ENCODE measurements around the gene GAB1. TPM values are rescaled to one million over a fixed set of nuclear protein-coding genes. Genes with fewer than 3 reads are reported as not detected.

GAB1 gene
- total and polyA plus RNA-seq, 2 of the 8 experiments (the other 6 are each of a cell fraction or from before 2014, with no cell fraction given) = 6.8 to 21.3 TPM

DNA sequence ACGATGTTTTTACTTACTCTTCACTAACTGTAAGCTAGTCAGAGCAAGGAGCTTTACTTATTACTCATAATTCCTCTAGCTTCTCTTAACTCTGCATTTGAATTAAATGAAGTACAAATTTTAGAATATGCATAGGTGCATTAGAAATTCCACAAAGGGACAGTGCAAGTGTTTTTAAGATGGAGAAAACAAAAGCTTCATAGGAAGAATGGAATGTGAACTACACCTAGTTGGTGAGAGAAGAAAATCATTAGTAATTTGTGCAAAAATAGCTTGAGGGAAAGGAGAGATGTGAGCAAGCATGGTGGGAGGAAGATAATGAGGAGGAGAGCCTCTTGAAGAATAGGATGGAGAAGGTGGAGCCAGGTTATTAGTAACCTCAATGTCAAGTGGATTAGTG, 99.3 kb downstream of the GAB1 start:
- Histone ChIP-seq H3K23ac (ENCODE audit: insufficient read length) (no peak overlapping the region), H3K4me2 (ENCODE audit: insufficient read depth in 1 of 2, low read depth in 2 of 2, low read length in 2 of 2) (no peak overlapping the region), H3K4me1 (replicated peaks in 1 of 4; ENCODE audit: control insufficient read depth in 3 of 4, insufficient read depth in 4 of 4, low read length in 3 of 4) (peaks cover 0 to 8% (median 0%) of the 10 kb centered on the region in 4 experiments; a peak in 1 of 7 replicates), H3K9me3 (ENCODE audit: insufficient read depth in 2 of 2, low read depth in 1 of 2, low read length in 1 of 2) (no peaks in the 10 kb centered on the region), H3K27ac (ENCODE audit: low read depth, low read length) (no peak overlapping the region), H3K36me3 (ENCODE audit: control insufficient read depth in 2 of 4, insufficient read depth in 4 of 4, low read length in 3 of 4) (peaks cover 0 to 8% (median 1%) of the 10 kb centered on the region in 4 experiments; a peak in 3 of 8 replicates), H3K79me2 (ENCODE audit: control insufficient read depth in 1 of 2, insufficient read depth in 2 of 2, low read length in 2 of 2) (no peaks in the 10 kb centered on the region), H2AFZ (ENCODE audit: low read length) (no peak overlapping the region), H2BK120ac (replicated peaks; ENCODE audit: low read depth, low read length) (no peak overlapping the region), H4K8ac (ENCODE audit: extremely low read depth, insufficient read depth, low read length) (no peak overlapping the region), H3K4me3 (ENCODE audit: extremely low read depth in 1 of 4, insufficient read depth in 2 of 4, low read depth in 3 of 4, low read length in 4 of 4) (no peak overlapping the region), H3K23me2 (ENCODE audit: low read depth, low read length) (no peaks in the 10 kb centered on the region), H4K20me1 (replicated peaks in 1 of 2; ENCODE audit: control insufficient read depth in 1 of 2, insufficient read depth in 2 of 2, low read length in 2 of 2) (no peaks in the 10 kb centered on the region), H3K9ac (replicated peaks in 1 of 4; ENCODE audit: extremely low read depth in 1 of 4, low read depth in 3 of 4, low read length in 3 of 4) (no peak overlapping the region), H3K27me3 (replicated peaks in 1 of 4; ENCODE audit: control insufficient read depth in 3 of 4, extremely low read depth in 1 of 4, insufficient read depth in 3 of 4, low read length in 3 of 4) (no peaks in the 10 kb centered on the region), H4K5ac (ENCODE audit: insufficient read length, low read depth, low read length) (no peak overlapping the region), H2BK12ac (ENCODE audit: low read depth, low read length) (no peak overlapping the region), H2BK20ac (ENCODE audit: low read length) (no peak overlapping the region), H3K18ac (ENCODE audit: extremely low read depth, low read length) (no peak overlapping the region), H3K4ac (replicated peaks; ENCODE audit: insufficient read length, low read depth, low read length) (no peak overlapping the region), H4K91ac (replicated peaks; ENCODE audit: insufficient read length, low read length) (no peak overlapping the region), H3K79me1 (ENCODE audit: low read depth, low read length) (no peaks in the 10 kb centered on the region), H2AK5ac (ENCODE audit: low read depth, low read length) (no peak overlapping the region), H3K56ac (replicated peaks; ENCODE audit: insufficient read length, low read depth, low read length) (no peak overlapping the region), H3K14ac (ENCODE audit: insufficient read length) (no peak overlapping the region), H2BK5ac (ENCODE audit: low read depth, low read length) (no peak overlapping the region), H2BK15ac (ENCODE audit: low read length) (no peak overlapping the region)
- TF ChIP-seq, protein P1, sequence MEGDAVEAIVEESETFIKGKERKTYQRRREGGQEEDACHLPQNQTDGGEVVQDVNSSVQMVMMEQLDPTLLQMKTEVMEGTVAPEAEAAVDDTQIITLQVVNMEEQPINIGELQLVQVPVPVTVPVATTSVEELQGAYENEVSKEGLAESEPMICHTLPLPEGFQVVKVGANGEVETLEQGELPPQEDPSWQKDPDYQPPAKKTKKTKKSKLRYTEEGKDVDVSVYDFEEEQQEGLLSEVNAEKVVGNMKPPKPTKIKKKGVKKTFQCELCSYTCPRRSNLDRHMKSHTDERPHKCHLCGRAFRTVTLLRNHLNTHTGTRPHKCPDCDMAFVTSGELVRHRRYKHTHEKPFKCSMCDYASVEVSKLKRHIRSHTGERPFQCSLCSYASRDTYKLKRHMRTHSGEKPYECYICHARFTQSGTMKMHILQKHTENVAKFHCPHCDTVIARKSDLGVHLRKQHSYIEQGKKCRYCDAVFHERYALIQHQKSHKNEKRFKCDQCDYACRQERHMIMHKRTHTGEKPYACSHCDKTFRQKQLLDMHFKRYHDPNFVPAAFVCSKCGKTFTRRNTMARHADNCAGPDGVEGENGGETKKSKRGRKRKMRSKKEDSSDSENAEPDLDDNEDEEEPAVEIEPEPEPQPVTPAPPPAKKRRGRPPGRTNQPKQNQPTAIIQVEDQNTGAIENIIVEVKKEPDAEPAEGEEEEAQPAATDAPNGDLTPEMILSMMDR (IDR thresholded peaks at IDR 0.05; ENCODE audit: control extremely low read depth in 1 of 3, insufficient read depth in 1 of 3, low read depth in 1 of 3, low read length in 3 of 3) = no peak
- no peak for TF ChIP-seq RAD21 (IDR thresholded peaks at IDR 0.05 in 1 of 2, conservative IDR thresholded peaks at IDR 0.05 in 1 of 2; ENCODE audit: low read depth in 2 of 2, low read length in 2 of 2)
- no peak for TF ChIP-seq EGR1 (IDR thresholded peaks at IDR 0.05; ENCODE audit: borderline replicate concordance, low read depth, low read length)
- TF ChIP-seq CHD2 (IDR thresholded peaks at IDR 0.05; ENCODE audit: low read length) = no peak
- no peak for TF ChIP-seq KDM1A (IDR thresholded peaks at IDR 0.05; ENCODE audit: borderline replicate concordance, low read length)
- no peak for TF ChIP-seq MAFK (IDR thresholded peaks at IDR 0.05; ENCODE audit: low read depth, low read length)
- no peak for TF ChIP-seq BRCA1 (IDR thresholded peaks at IDR 0.05; ENCODE audit: low read depth, low read length)
- 56% methylated on average over 1 of the region's 1 CpG; no CpG with 5 or more reads in 1 of the 2 experiments for WGBS, 2 experiments (ENCODE audit: extremely low coverage in 1 of 2, insufficient coverage in 1 of 2, insufficient read length in 1 of 2, insufficient replicate concordance in 2 of 2, low coverage in 1 of 2, low lambda C conversion rate in 2 of 2, missing lambda C conversion rate in 1 of 2)
- ChIA-PET POLR2A (ENCODE audit: partially characterized antibody) (no interaction called here), CTCF (ENCODE audit: partially characterized antibody) (no interaction called here)
- DNase-seq (ENCODE audit: low read depth in 1 of 2, low spot score in 2 of 2) = no peak
- FAIRE-seq = no peak
